ENCODE data around the gene RSRC2. TPM values are rescaled to one million over a fixed set of nuclear protein-coding genes. Genes with fewer than 3 reads are reported as not detected.
A peak's percentile ranks its signal among the peaks of the same experiment; 100 is the strongest.

Gene RSRC2
- total RNA-seq, 1 donor from 2014 or later: 44.8 TPM

DNA sequence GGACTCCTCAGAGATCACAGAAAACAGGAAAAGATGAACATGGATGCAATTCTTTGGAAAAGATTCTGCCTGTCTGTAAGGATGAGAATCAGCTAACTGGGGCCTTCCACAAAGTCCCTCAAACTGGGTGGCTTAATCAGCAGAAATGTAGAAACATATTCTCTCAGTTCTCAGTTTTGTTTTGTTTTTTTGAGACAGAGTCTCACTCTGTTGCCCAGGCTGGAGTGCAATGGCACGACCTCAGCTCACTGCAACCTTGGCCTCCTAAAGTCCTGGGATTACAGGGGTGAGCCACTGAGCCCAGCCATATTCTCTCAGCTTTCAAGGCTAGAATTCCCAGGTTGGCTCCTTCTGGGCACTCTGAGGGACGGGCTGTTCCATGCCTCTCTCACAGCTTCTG, 66.1 kb downstream of the RSRC2 start:
- no peak for TF ChIP-seq CTCF (IDR thresholded peaks at IDR 0.05)
- Histone ChIP-seq H3K27ac (no peak overlapping the region), H3K9me3 (no peaks in the 10 kb centered on the region), H3K36me3 (no peaks in the 10 kb centered on the region), H3K4me1 (no peaks in the 10 kb centered on the region), H3K4me3 (no peak overlapping the region), H3K27me3 (no peaks in the 10 kb centered on the region)
- no peak for DNase-seq (ENCODE audit: low spot score in 2 of 2)
- intact Hi-C loops (cut with DNase I): no loop called here

GRCh38 chr12:122460061-122460460, 66.7 kb downstream of the RSRC2 start:
- H3K4me3 ChIP-seq: no peak overlapping the region
- no peaks in the 10 kb centered on the region for H3K27me3 ChIP-seq
- intact Hi-C loops (cut with DNase I): no loop called here
- H3K27ac ChIP-seq: no peak overlapping the region
- no peak for DNase-seq (ENCODE audit: low spot score in 2 of 2)
- no peaks in the 10 kb centered on the region for H3K36me3 ChIP-seq
- no peaks in the 10 kb centered on the region for H3K4me1 ChIP-seq
- H3K9me3 ChIP-seq: no peaks in the 10 kb centered on the region
- TF ChIP-seq CTCF (IDR thresholded peaks at IDR 0.05): no peak

DNA sequence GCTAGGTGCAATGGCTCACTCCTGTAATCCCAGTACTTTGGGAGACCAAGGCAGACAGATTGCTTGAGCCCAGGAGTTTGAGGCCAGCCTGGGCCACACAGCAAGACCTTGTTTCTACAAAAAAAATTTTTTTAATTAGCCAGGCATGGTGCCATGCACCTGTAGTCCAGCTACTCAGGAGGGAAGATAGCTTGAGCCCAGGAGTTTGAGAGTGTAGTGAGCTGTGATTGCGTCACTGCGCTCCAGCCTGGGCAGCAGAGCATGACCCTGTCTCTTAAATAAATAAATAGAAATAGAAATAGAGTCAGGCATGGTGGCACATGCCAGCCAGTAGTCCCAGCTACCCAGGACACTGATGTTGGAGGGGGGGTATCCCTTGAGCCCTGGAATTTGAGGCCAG, 67.5 kb downstream of the RSRC2 start:
- intact Hi-C loops (cut with DNase I): no loop called here
- no peaks in the 10 kb centered on the region for H3K36me3 ChIP-seq
- no peaks in the 10 kb centered on the region for H3K27me3 ChIP-seq
- TF ChIP-seq CTCF (IDR thresholded peaks at IDR 0.05): no peak
- H3K4me3 ChIP-seq: no peak overlapping the region
- H3K9me3 ChIP-seq: no peaks in the 10 kb centered on the region
- peak in 1 of 2 donors; percentile 11 for DNase-seq (ENCODE audit: low spot score in 2 of 2)
- H3K4me1 ChIP-seq: no peaks in the 10 kb centered on the region
- no peak overlapping the region for H3K27ac ChIP-seq

GRCh38 chr12:122458105-122459035, 68.4 kb downstream of the RSRC2 start:
- H3K36me3 ChIP-seq: no peaks in the 10 kb centered on the region
- DNase-seq (ENCODE audit: low spot score in 2 of 2): peak in 1 of 2 donors; percentile 56
- no peaks in the 10 kb centered on the region for H3K9me3 ChIP-seq
- intact Hi-C loops (cut with DNase I): no loop called here
- no peaks in the 10 kb centered on the region for H3K27me3 ChIP-seq
- H3K4me3 ChIP-seq: no peak overlapping the region
- no peak overlapping the region for H3K27ac ChIP-seq
- no peak for TF ChIP-seq CTCF (IDR thresholded peaks at IDR 0.05)
- H3K4me1 ChIP-seq: no peaks in the 10 kb centered on the region

DNA sequence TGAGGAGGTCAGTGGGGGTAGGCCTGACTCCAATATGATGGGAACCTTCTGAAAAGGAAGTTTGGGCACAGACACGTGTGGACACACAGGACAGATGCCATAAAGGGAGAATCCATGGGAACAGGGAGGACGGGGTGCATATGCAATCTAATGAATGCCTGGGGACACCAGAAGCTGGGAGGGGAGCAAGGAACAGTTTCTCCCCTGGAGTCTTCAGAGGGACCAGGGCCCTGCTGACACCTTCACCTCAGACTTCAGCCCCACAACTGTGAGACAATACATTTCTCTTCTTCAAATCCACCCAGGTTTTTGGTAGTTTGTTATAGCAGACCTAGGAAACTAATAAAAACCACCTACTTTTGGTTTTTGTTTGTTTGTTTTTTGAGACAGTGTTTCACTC, 69.1 kb downstream of the RSRC2 start:
- Histone ChIP-seq H3K9me3 (no peaks in the 10 kb centered on the region), H3K27ac (no peak overlapping the region), H3K27me3 (no peaks in the 10 kb centered on the region), H3K4me3 (no peak overlapping the region), H3K36me3 (no peaks in the 10 kb centered on the region), H3K4me1 (no peaks in the 10 kb centered on the region)
- no peak for TF ChIP-seq CTCF (IDR thresholded peaks at IDR 0.05)
- intact Hi-C loops (cut with DNase I): no loop called here
- peak in 1 of 2 donors; percentile 12 for DNase-seq (ENCODE audit: low spot score in 2 of 2)
